GM18526 (cell line): Measurements from ENCODE around the gene ADRA1B.

Experiments used
- POLR2A ChIP-seq: IDR thresholded peaks from 3 replicates; pipeline ENCODE4 v1.6.1; 2011; ENCODE audit not compliant: insufficient read length; ENCODE audit errors: extremely low read depth

The ADRA1B gene

DNA sequence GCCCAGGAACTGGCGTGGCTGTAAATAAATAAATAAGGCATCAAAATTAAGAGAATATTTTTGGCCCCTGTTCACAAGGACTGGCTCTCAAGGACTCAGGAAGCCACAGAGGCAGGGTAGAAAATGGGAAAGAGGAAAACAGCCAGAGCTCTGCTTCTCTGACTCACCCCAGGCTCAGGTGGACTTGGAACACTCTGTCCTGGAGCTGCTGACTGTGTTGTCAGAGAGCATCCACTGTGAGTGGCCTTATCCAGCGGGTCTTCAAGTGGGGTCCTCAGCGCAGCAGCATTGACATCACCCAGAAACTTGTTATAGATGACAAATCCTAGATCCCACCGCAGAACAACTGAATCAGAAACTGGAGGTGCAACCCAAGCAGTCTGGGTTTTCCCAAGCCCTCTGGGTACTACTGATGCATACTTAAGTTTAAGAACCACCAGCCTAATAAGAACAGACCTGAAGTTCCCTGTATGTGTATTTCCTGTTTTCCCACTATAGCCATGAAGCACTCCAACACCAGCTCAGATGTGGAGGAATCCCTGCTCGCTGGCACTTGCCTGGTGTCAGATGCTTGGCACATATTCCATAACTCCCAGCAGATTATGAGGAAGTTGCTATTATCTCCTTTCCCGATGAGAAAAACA lies 20.5 kb downstream of the ADRA1B start:
- TF ChIP-seq POLR2A = no peak

DNA sequence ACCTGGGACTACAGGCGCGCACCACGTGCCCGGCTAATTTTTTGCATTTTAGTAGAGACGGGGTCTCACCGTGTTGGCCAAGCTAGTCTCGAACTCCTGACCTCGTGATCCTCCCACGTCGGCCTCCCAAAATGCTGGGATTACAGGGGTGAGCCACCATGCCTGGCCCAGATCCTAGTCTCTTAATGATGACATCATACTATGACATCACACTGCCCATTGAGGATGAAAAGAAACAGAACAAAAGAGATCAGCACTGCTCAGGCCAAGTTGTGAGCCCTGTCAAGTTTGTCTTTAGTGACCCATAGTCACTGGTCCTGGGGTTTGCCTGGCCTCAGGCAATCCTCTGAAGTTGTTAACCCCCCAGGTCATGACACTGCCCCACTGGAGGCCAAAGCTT lies 21.3 kb downstream of the ADRA1B start:
- TF ChIP-seq POLR2A = no peak

GRCh38 chr5:159943326-159943725 lies 27.0 kb downstream of the ADRA1B start:
- TF ChIP-seq POLR2A = no peak

DNA sequence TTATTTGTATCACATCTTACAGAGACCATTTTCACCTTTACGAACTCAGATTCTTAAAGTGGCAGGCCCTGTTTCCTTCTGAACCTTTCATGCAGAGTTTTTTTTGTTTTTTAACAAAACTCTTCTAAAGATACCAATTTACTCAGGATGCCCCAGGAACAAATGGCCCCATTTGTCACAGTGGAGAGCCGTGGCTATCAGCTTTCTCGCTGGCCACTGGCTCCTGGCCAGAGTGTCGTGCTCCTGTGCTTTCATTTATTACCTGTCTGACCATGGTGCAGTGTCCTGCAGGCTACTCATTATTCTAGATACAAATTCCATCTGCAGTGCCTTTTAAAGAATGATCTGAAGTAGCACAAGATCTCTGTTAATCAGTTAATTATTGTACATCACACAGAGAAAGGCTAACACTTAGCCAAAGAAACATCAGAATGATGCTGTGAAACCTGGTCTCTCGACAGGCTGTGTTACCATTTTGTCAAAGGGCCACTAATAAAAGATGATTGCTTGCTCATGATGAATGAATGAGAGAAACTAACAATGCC lies 27.8 kb downstream of the ADRA1B start:
- no peak for TF ChIP-seq POLR2A

- TF ChIP-seq POLR2A = no peak
Measured at GRCh38 chr5:159945359-159945758, 29.1 kb downstream of the ADRA1B start.

DNA sequence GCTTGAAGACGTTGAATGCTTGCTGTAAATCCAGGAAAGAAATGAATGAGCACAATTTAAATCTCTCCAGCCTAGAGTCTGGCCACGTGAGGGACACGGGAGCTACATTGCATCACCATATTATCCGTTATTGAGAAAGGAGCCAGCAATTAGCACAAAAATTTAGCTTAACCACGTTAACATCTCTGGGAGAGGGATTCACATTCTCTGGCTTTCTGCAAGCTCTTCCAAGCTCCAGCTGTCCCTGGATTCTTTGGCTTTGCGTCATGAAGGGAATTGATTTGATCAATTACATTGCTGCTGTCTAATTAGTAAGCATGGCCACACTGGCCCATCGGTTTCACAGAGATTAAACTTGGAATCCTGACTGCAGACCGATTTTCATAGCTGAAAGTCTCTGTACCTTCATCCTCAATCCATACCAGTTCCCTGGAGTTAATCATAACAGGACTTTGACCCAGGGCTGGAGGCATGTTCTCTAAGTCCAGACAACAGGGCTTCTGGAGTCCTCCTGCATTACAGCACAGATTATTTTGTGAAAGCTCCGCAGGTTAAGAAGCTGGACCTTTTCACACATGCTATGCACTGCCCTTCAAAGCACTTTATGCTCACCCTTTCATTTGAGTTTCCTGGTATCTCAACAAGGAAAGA lies 31.6 kb downstream of the ADRA1B start:
- TF ChIP-seq POLR2A = no peak

GRCh38 chr5:159951387-159951786 lies 35.1 kb downstream of the ADRA1B start:
- no peak for TF ChIP-seq POLR2A

DNA sequence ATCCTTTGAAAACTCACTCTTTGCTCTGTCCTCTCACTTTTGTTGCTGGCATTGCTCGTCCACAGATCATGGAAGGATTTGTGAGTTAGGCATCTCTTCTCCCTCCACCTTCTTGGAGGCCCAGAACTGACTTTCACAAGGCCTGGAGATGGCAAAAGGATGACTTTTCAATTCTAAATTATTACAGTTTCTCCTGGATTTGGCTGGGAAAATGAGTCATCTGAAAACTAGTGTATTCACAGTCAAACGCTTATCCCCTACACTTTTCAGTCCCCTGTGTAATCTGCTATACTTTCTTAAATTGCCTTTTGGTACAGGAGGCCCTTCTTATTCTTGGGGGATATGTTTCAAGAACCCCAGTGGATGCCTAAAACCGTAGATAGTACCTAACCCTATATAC lies 35.6 kb downstream of the ADRA1B start:
- no peak for TF ChIP-seq POLR2A

DNA sequence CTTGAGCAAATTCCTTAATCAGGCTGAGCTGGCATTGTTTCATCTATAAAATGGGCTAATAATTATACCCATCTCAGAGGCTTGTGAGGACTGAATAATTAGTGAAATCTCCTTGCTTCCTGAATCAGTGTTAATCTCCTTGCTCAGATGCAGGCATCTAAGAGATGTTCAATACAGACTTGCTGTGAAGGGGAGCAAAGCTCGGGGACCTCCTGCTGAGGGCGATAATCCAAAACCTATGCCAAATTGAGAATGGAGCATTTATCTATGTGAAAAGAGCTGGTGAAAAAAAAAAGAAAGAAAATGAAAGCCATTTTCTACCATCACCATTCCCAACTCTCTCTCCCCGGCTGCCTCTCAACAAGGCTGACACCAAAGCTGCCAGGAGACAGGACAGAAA lies 37.3 kb downstream of the ADRA1B start:
- TF ChIP-seq POLR2A = no peak

DNA sequence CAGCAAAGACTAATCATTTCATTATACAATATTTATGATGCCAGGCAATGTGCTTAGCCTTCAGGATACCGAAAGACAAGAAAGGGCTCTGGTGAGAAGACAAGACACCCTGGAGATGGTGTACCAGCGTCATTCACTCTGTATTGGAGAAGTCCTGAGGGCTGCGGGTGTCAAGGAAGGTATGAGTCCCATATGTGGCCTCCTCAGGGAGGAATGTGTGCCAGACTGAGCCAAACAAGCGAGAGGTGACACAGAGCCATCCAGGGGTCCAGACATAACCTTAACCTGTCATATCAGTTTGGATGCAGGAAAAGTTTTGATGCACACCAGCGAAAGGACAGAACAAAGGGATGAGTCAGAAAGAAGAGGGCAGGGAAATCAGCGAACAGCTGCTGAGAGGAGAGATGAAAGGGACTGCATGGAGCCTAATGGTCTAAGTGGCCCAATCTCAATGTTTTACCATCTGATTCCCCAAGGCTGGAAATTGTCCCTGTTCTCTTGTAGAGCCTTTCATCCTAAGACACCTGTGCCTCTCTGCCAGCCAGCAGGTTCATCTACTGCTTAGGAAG lies 38.9 kb downstream of the ADRA1B start:
- TF ChIP-seq POLR2A = no peak

DNA sequence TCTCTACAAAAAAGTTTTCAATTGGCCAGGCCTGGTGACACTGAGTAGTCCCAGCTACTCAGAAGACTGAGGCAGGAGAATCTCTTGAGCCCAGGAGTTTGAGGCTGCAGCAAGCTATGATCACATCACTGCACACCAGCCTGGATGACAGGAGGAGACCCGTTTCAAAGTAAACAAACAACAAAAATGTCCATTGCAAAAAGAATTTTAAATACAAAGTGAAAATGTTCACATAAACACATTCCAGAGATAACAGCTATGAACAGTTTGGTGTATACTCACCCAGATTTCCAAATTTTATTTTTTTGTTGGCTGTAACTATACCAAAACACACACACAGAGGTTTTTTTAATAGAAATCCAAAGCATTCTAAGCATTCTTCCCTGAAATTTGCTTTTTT lies 39.8 kb downstream of the ADRA1B start:
- TF ChIP-seq POLR2A = no peak

DNA sequence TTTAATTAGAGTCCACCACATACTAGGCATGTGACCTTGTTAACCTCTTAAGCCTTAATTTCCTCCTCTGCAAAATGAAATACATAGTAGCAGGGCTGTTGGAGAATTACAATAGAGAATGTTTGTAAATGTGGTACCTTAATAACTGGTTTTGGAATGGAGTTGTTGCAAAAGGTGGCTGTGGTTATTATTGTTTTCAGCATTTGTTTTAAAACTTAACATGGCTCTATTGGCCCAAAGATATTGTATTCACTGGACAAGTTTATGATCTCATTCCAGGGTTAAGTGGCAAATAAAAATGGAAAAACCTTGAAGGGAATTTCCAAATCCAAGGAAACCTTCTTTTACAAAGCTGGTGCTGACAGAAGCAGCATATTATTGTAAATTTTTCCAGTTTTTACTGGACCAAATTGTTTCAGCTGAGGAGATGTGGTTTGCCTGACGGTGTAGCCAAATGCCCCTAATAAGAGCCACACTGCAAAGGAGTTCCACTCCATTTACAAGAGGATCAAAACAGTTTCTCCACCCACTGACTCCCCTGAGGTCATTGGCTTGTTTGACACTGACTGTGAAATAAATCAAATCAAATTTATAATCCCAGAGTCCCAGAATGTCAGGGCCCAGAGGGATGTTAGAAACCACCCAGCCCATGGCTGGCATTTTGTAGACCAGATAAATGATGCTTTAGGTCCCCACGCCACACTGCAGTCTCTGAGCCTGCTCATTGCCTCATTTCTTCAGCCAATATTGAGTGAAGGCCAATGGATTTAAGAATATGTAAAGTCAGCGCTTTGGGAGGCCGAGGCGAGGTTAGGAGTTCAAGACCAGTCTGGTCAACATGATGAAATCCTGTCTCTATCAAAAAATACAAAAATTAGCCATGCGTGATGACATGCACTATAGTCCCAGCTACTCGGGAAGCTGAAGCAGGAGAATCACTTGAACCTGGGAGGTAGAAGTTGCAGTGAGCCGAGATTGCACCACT lies 45.2 kb downstream of the ADRA1B start:
- no peak for TF ChIP-seq POLR2A

GRCh38 chr5:159962214-159962613 lies 45.9 kb downstream of the ADRA1B start:
- no peak for TF ChIP-seq POLR2A

- no peak for TF ChIP-seq POLR2A
Measured at GRCh38 chr5:159963935-159964334, 47.7 kb downstream of the ADRA1B start.
